ENCODE measurements around the gene TUG1.

The TUG1 gene

GRCh38 chr22:30933457-30933856 is 35.6 kb upstream of the TUG1 start:
- DNase-seq (ENCODE audit: low read depth): no peak
- no peak overlapping the region for H3K4me3 ChIP-seq (ENCODE audit: low read depth, low read length)
- TF ChIP-seq, protein P1, sequence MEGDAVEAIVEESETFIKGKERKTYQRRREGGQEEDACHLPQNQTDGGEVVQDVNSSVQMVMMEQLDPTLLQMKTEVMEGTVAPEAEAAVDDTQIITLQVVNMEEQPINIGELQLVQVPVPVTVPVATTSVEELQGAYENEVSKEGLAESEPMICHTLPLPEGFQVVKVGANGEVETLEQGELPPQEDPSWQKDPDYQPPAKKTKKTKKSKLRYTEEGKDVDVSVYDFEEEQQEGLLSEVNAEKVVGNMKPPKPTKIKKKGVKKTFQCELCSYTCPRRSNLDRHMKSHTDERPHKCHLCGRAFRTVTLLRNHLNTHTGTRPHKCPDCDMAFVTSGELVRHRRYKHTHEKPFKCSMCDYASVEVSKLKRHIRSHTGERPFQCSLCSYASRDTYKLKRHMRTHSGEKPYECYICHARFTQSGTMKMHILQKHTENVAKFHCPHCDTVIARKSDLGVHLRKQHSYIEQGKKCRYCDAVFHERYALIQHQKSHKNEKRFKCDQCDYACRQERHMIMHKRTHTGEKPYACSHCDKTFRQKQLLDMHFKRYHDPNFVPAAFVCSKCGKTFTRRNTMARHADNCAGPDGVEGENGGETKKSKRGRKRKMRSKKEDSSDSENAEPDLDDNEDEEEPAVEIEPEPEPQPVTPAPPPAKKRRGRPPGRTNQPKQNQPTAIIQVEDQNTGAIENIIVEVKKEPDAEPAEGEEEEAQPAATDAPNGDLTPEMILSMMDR (IDR thresholded peaks at IDR 0.05; ENCODE audit: insufficient read depth, low read depth, low read length, missing control alignments): no peak

DNA sequence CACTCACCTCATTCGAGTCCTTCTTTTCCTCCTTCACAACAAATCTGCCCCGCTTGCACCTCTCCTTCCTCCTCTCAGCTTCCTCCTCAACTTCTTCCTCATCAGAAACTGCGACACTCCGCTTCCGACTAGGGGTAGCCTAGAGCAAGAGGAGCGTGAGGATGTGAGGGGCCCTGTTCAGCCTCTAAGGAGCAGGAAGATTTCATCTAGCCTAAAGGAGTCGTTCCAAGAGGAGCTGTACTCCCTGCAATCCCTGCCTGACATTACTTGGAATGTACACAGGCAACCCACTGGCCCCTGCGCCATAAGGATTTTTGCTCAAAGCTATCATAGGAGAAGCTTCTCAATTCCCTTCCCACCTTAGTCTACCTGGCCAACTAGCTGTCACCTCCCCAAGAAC is 35.0 kb upstream of the TUG1 start:
- no peak for DNase-seq (ENCODE audit: low read depth)
- no peak overlapping the region for H3K4me3 ChIP-seq (ENCODE audit: low read depth, low read length)
- TF ChIP-seq, protein P1 (IDR thresholded peaks at IDR 0.05; ENCODE audit: insufficient read depth, low read depth, low read length, missing control alignments): no peak

DNA sequence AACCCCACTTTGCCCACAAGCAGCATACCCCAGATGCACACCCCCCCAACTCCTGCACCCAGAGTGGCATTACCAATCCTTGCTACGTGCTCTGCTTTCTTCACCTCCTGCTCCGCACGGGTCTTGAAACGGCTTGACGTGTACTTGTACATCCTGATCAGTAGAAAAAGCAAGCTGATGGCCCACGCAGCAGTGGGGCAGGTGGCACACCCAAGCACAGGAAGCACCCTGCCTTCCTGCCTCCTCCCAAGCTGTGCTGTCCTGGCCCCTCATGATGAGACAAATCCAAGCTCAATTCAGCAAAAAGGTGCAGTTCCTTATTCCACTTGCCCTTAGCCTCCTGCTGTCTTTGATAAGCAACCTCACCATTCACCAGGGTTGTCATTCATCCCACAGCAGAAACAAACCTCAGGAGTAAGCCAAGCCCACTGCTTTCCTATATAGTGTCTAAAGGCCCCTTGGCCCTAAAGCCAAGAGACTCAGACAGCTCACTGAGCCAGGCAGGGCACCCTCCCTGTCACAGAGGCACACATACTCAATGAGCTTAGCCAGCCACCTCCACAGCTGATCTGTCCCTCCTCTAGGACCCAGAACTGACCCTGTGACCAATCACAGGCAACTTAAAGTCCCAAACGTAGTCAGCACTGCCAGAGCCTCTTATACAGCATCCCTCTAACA is 28.2 kb upstream of the TUG1 start:
- no peak for DNase-seq (ENCODE audit: low read depth)
- no peak overlapping the region for H3K4me3 ChIP-seq (ENCODE audit: low read depth, low read length)
- TF ChIP-seq, protein P1 (IDR thresholded peaks at IDR 0.05; ENCODE audit: insufficient read depth, low read depth, low read length, missing control alignments): no peak

DNA sequence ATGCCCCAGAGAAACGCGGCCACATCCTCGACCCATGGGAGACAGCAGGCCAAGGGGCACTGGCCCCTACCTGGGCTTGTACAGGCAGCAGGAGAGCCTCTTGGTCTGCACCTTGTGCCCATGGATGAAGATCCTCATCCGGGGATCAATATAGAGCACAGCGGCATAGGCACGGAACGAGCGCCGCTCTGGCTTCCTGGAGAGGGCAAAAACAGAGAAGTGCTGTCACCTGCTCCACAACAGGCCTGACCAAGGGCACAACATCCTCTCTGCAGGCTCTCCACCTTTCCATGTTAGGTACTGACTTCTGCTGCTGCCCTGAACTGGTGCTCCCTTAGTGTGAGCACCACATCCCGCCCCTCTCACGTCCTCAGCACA is 27.7 kb upstream of the TUG1 start:
- no peak for DNase-seq (ENCODE audit: low read depth)
- H3K4me3 ChIP-seq (ENCODE audit: low read depth, low read length): no peak overlapping the region
- TF ChIP-seq, protein P1 (IDR thresholded peaks at IDR 0.05; ENCODE audit: insufficient read depth, low read depth, low read length, missing control alignments): no peak

DNA sequence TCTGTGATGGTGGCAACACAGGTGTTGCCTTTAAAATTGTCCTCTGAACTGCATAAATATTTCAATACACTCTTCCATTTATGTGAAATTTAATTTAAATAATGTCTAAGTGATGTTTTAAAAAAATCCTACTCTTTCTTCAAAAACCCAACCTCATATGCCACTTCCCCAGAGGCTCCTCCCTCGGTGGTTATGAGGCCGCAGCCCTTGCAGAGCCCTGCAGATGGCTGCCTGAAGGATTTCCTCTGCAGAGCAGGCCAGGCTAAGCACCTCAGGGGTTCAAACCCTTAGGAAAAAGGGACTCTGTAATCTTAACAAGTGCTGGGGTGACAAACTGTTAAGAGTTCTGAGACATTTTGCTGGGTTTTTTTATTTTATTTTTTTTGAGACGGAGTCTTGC is 25.7 kb upstream of the TUG1 start:
- TF ChIP-seq, protein P1 (IDR thresholded peaks at IDR 0.05; ENCODE audit: insufficient read depth, low read depth, low read length, missing control alignments): no peak
- H3K4me3 ChIP-seq (ENCODE audit: low read depth, low read length): no peak overlapping the region
- DNase-seq (ENCODE audit: low read depth): no peak

GRCh38 chr22:30944986-30945385 is 24.1 kb upstream of the TUG1 start:
- TF ChIP-seq, protein P1 (IDR thresholded peaks at IDR 0.05; ENCODE audit: insufficient read depth, low read depth, low read length, missing control alignments): no peak
- H3K4me3 ChIP-seq (ENCODE audit: low read depth, low read length): no peak overlapping the region
- DNase-seq (ENCODE audit: low read depth): no peak

DNA sequence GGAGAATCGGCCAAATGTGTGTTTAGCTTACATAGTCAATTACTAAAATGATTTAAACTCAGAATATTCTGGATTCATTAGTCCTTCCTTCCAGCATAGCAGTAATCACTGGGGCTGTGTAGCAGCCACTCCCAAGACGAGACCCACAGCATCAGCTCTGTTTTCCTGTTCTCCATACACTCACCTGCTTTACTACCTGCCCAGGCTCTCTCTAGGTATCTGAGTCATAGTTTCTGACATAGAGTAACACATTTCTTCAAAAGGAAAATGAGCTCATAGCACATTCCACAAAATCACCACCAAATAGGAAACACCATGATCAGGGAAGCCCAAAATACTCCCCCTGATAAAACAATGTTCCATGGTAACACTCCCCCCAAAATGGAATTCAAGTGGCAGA is 23.4 kb upstream of the TUG1 start:
- H3K4me3 ChIP-seq (ENCODE audit: low read depth, low read length): no peak overlapping the region
- DNase-seq (ENCODE audit: low read depth): no peak
- TF ChIP-seq, protein P1 (IDR thresholded peaks at IDR 0.05; ENCODE audit: insufficient read depth, low read depth, low read length, missing control alignments): no peak
